GM19438 (cell line): Measurements from ENCODE around the gene PCDHGB1.
"Not testable (repeated sequence)": the region's sequence is repeated elsewhere in the genome, so short reads cannot be mapped to it uniquely, and the experiment has no call there.

ENCODE experiments used
- ATAC-seq: cut with Tn5 transposase; IDR thresholded peaks from one replicate; pipeline ENCODE4 v1.9.1; 2021; ENCODE audit warnings: low read depth; ENCODE audit not compliant: unreplicated experiment

The PCDHGB1 gene

GRCh38 chr5:141375444-141376155, 25.7 kb downstream of the PCDHGB1 start:
- not testable (repeated sequence) for ATAC-seq

GRCh38 chr5:141382469-141383294, 32.8 kb downstream of the PCDHGB1 start, which contains the start of gene PCDHGA7:
Gene PCDHGA7 (plus strand): TSS chr5:141382742. CDS start chr5:141382900, 158 bp downstream.
- peak; percentile 60 for ATAC-seq

GRCh38 chr5:141383345-141383744, 33.4 kb downstream of the PCDHGB1 start:
- ATAC-seq, result no peak

GRCh38 chr5:141384471-141385267, 34.8 kb downstream of the PCDHGB1 start:
- no peak for ATAC-seq

GRCh38 chr5:141387557-141388311, 37.8 kb downstream of the PCDHGB1 start, which contains the start of gene PCDHGB4:
Gene PCDHGB4 (plus strand): TSS chr5:141387698. CDS start chr5:141387885, 187 bp downstream.
- ATAC-seq, result peak; percentile 89

GRCh38 chr5:141388661-141389060, 38.8 kb downstream of the PCDHGB1 start:
- ATAC-seq, result no peak

GRCh38 chr5:141389153-141390042, 39.5 kb downstream of the PCDHGB1 start:
- no peak for ATAC-seq

GRCh38 chr5:141392429-141393198, 42.7 kb downstream of the PCDHGB1 start, which contains the start of gene PCDHGA8:
Gene PCDHGA8 (plus strand): TSS chr5:141392633. CDS start chr5:141392814, 181 bp downstream.
- ATAC-seq, result no peak

- ATAC-seq, result no peak
Observed at GRCh38 chr5:141393267-141393666, 43.4 kb downstream of the PCDHGB1 start.

- not testable (repeated sequence) for ATAC-seq
Observed at GRCh38 chr5:141394401-141395187, 44.7 kb downstream of the PCDHGB1 start.

GRCh38 chr5:141397756-141398551, 48.1 kb downstream of the PCDHGB1 start, which contains the start of gene PCDHGB5:
Gene PCDHGB5 (plus strand): TSS chr5:141397947. CDS start chr5:141398128, 181 bp downstream.
- ATAC-seq, result peak; percentile 97

- no peak for ATAC-seq
Observed at GRCh38 chr5:141398608-141399007, 48.7 kb downstream of the PCDHGB1 start.

- no peak for ATAC-seq
Observed at GRCh38 chr5:141399555-141400258, 49.8 kb downstream of the PCDHGB1 start.
